DND-41 (cell line): ENCODE results near the gene GPR50.

Experiments
- EZH2 ChIP-seq: IDR thresholded peaks from 3 replicates; pipeline ENCODE4 v1.6.1; 2012; ENCODE audit warnings: borderline replicate concordance, low read depth, mild to moderate bottlenecking, moderate library complexity, low read length, inconsistent platforms; ENCODE audit not compliant: severe bottlenecking
- TF ChIP-seq, protein P1 (sequence below): IDR thresholded peaks from 2 replicates; pipeline ENCODE4 v1.5.1; 2012; ENCODE audit warnings: borderline replicate concordance, low read length, moderate library complexity, mild to moderate bottlenecking; ENCODE audit not compliant: poor library complexity, severe bottlenecking; ENCODE audit errors: extremely low read depth

DNA sequence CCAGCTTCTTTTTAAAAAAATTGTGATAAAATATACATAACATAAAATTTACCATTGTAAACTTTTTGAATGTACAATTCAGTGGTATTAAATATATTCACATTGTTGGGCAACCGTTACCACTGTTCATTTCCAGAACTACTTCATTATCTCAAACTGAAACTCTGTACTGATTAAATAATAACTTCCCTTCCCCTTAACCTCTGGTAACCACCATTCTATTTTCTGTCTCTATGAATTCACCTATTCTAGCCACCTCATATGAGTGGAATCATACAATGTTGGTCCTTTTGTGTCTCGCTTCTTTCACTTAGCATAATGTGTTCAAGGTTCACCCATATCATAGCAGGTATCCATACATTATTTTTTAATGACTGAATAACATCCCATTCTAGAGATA, 8.3 kb downstream of the GPR50 start:
- TF ChIP-seq, protein P1, sequence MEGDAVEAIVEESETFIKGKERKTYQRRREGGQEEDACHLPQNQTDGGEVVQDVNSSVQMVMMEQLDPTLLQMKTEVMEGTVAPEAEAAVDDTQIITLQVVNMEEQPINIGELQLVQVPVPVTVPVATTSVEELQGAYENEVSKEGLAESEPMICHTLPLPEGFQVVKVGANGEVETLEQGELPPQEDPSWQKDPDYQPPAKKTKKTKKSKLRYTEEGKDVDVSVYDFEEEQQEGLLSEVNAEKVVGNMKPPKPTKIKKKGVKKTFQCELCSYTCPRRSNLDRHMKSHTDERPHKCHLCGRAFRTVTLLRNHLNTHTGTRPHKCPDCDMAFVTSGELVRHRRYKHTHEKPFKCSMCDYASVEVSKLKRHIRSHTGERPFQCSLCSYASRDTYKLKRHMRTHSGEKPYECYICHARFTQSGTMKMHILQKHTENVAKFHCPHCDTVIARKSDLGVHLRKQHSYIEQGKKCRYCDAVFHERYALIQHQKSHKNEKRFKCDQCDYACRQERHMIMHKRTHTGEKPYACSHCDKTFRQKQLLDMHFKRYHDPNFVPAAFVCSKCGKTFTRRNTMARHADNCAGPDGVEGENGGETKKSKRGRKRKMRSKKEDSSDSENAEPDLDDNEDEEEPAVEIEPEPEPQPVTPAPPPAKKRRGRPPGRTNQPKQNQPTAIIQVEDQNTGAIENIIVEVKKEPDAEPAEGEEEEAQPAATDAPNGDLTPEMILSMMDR, result no peak
- no peak for TF ChIP-seq EZH2
